NCI-H82 treated with DMSO at 0.1 percent for 48 hours (cell line): Measurements from ENCODE around the gene MAP7.
"Not testable (repeated sequence)": the region's sequence is repeated elsewhere in the genome, so short reads cannot be mapped to it uniquely, and the experiment has no call there.

ENCODE experiments used
- DNase-seq: peaks from one replicate; lab custom pipeline; 2025; ENCODE audit not compliant: unreplicated experiment; lab: John Stamatoyannopoulos, UW

Gene MAP7

DNA sequence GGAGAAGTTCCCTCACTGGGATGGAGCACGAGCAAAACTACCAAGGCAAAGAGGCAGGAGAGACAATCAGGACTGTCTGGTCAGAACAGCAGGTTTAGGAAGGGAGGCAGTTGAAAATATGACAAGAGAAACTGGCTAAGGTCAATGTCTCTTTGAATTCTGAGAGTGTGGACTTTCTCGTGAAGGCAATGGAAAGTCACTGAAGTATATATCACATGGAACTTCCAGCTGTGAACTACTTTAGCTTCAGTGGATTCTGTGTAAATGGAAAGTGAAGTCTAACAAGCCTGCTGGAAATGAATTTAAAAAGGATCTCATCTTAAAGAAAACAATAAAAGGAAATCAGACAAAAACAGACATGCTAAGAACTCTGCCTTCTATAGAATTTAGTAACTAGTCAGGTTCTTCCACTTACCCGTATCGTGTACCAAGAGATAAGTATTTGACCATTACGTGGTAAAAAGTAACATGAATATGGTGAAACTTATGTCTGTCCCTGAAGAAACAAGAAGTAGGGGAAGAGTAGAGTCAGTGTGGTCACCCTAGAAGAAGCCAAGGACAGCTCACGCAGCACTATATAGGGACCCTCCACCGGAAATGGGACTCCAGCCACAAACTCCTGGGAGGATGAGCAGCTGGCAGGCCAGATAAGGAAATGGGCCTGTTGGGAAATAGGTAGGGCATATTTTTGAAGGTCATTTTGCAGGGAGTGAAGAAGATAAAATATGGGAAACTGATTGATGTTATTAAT, 123.4 kb downstream of the MAP7 start:
- DNase-seq, result no peak

DNA sequence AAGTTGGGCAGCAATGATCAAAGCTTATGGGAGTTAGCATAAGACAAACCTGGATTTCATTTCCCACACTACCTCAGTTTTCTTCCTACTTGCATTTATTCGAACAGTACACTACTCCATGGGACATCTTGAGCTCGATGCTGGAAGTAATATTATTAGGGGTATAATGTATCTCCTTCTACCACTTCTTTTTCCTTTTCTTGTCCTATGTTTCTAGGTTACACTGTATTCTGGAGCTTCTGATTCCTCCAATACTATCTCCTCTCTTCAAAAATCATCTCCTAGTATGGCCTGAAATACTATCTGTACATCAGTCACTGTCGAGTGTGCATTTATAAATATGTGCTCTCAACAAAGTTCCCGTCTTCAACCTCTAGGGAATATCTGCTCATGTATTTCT, 124.4 kb downstream of the MAP7 start:
- no peak for DNase-seq

DNA sequence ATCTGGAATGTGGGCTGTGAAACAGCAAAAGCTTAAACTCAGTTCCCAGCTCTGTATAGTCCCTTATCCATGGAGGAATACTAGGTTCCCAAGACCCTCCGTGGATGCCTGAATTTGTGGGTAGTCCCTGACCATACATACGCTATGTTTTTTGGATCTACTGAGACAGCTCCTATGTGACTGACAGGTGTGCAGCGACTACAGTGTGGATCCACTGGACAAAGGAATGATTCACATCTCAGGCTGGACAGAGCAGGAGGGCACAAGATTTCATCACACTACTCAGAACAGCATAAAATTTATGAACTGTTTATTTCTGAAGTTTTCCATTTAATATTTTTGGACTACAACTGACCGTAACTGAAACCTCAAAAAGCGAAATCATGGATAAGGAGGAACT, 125.3 kb downstream of the MAP7 start:
- DNase-seq, result no peak

DNA sequence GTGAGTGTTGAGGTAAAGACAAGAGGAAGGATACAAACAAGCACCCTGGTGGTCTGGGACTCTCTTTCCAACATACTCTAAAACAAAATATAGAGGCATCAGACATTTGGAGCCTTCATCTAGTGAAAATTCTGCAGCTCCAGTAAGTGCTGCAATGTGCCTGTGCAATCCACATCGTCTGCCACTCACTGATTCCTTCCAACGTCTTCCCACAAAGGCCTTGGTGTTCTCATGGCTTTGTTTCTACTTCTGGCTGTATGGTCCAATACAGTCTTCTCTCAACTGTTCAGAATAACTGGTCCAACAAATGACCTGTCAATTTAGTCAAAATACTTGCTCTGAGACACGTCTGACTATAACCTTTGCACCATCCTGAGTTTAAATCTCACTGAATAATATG, 125.8 kb downstream of the MAP7 start:
- DNase-seq, result no peak

DNA sequence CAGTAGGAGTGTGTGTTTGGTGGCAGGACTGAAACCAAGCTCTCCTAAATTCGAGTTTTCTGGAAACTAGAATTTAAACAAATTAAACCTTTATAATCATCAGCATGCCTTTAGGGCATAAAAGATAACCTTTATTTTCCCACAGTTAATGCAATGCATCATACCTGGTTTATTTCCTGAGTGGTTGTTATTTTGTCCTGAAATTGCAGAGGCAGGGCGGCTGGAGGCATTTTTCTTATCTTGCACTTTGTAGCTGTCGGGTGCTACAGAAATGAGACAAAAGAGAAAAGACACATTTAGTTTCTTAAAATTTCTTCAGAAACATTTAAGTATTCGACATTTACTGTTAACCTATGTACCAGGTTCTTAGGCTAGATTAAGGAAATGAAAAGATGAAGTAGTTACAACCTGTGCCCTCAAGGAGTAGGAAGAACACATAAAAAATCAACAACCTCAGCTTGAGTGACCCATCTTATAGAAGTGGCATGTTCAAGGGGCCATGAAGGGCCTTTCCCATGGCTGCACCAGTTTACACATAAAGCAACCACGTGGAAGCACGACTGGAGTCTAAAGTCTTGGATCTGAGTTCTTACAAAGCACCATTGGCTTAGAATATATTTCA, 128.6 kb downstream of the MAP7 start:
- DNase-seq, result no peak

DNA sequence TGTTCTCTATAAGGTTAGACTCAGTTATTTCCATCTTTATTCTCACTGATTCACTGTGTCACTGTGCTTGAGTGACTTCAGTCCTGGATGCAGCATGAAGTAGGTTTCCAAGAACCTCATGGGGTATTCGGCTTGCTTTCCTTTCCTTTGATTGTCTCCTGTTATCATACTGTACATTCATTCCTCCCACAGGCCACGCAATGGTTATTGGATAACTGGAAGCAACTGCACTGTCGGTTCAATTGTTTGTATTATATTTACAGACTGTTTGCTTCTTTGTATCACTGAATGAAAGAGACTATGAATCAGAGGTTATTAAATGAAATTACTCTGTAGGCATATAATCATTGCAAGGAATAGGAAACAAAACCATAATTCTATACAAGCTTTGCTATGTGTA, 129.4 kb downstream of the MAP7 start:
- no peak for DNase-seq

DNA sequence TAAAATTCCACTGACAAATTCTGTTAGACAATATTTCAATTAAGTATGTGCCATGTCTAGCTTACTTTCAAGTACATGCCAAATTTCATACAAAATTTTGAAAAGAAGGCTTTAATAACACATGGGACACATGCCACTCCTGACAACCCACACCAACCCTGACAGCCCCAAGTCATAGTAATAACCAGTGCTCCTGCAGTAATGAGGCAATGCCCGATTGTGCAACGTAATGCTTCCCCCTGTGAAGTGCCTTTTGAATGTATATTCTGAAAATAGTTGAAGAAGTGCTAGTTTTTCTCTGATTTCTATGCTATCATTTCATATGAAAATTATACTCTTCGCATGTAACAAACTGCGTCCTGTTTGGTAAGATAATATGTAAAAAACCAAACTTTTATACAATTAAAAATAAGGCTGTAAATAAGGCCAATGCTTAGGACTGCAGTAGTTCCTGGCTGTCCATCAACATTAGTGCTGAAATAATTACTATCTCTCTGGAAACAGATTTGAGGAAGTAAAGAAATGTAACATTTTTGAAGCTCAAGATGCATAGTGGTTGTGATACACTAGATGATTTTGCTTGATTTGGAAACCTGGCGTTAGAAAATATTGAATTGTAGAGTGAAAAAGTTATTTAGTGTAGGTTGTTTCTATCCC, 134.7 kb downstream of the MAP7 start:
- DNase-seq, result no peak

DNA sequence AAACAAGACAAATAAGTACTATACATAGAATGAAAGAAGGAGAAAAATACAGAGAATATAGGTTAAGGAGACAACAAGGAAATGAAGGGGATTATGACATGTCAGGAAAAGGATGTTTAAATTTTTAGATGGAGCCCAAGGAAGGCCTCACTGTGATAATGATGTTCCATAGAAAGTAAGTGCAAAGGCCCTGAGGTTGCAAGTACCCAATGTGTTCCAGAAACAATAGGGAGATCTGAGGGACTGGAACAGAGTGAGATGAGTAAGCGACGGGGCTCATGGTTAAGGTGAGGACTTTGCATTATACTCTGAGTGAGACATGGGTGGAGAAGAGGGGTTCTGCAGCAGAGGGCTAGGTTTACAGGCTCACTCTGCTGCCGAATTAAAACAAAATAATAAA, 137.8 kb downstream of the MAP7 start:
- no peak for DNase-seq

DNA sequence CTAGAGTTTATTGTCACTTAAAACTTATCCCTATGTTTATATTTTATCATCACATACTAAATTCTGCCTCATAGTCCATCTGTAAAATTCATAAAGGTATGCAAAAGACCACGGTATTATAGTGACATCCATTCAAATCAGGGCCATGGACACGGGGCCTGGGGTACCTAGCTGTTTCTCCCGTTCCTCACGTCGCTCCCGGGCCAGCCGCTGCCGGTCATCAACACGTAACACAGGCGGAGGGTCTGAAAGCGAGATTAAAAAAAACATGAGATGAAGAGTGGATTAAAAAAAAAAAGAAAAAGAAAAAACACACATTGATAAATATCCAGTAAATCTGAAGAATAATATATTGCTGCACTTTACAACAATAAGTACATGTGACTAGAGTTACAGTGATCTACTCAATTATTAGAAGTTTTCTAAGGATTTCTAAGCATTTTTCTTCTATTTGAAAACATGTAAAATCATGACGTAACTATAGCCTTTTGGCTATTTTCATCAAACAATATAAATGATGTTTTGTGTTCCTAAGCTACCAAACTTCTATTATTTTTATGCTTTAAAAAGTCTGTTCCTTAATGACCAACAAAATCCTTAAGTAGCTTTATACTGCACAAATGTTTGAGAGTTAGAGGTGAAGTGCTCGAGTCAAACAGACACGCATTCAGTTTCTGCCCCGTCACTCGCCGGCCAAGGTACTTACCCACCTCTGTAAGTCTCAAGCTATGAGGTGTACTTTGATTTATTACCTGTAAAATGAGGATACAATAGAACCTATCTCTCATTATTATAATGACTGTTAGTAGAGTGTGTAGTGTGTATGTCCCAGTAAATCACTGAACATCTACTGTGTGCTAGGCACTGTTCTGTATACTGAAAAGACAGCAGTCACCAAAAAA, 138.5 kb downstream of the MAP7 start:
- no peak for DNase-seq

DNA sequence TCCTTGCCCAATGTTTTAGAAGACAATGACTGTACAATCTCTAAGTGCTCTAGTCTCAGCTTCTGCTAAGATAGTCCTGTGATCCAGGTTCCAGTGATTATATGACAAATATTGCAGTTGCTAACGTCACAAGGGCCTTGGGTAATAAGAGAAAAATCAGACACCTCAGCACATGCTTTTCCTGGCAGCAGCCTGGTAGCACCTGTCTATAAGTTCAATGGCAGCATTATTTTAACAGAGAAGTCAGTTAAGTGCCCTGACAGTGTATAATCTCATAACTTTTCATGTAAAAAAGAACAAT, 139.2 kb downstream of the MAP7 start:
- DNase-seq, result no peak

DNA sequence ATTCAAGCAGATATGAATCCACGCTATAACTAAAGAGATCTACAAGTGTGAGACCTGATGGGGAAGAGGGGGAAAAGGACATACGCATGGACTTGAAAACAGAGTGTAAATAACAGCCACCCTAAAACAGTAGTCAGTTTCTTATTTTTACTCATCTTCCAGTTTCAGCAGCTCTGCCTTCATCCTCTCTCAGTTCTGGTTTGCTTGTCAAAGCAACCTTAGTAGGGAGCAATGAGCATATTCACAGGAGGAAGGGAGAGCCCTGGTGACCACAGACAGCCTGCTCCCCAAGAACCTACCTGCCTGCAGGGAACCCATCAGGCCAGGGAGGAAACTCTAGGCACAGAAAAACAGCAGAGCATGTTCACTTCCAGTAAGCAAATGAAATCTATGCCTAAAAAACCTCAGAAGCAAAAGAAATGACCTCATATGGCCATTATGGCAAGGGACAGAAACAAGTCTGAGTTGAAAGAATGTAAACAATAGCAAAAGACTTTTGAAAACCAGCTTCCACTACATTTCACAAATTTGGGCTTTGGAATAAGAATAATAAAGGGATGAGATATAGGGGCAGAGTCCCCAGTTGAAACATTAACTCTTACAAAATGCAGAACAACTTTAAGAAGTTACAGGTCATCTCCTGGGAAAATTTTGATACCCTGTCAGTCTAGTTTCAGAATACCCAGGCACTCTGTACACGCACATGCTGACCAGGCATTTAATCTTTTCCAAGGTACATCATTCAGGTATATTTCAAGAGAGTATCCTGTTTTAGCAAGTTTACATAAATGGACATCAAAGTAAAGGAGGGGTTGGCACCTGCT, 139.8 kb downstream of the MAP7 start:
- DNase-seq, result no peak

DNA sequence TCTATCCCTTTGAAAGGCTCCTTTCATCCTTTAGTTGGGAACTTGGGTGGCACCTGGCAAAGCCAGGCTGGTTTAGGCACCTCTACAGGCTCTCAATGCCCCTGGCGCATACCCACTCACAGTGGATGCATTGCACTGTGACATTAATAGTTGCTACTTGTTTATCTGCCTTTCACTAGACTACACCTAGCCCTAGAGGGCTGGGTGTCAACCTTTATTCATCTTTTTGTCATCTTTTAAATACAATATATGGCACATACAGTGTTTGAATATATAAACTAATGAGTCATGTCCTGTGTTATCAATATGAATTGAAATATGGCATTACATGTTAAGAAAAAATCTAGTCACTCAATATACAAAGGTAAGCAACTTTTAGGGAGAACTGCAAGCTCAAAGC, 140.6 kb downstream of the MAP7 start:
- no peak for DNase-seq

DNA sequence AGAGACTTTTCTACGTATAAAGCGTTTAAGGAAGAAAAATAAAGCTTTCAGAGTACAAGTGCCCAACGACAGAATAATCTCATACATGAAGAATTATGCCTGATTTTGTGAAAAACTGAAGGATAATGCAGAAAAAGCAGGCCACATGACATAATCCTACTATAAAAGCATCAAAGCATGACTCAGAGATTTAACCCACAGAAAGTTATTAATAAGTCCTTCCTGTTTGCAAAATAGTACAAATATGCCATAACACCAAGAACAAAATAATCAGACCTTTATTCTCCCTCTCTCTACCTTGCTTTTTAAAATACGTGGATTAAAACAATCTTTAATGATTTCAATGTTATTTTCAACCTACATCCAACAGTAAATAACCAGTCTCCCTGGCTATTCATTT, 142.0 kb downstream of the MAP7 start:
- DNase-seq, result no peak

DNA sequence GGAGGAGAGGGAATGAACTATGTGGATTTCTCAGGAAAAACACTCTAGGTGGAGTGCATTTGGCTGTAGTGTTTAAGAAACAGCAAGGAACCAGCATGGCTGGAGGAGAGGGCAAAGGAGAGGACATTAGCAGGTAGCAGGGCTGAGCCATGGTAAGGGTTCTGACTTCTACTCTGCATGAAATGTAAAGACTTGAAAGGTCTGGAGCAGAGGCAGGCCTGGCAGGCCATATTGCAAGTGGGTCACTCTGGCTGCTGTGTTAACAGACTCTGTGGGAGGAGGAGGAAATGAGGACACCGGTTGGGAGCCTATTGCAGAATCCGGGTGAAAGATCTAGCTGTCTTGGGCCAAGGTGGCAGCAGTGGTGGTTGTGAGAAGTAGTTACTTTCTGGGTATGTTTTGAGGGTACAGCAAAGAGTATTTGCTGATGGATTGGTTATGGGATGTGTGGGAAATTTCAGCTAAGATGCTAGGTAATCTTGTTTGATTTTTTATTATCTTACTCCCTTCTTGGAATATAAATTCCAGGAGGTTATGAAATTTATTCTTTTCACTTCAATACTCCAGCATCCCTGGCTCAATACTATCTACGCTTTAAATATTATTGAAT, 144.7 kb downstream of the MAP7 start:
- no peak for DNase-seq

DNA sequence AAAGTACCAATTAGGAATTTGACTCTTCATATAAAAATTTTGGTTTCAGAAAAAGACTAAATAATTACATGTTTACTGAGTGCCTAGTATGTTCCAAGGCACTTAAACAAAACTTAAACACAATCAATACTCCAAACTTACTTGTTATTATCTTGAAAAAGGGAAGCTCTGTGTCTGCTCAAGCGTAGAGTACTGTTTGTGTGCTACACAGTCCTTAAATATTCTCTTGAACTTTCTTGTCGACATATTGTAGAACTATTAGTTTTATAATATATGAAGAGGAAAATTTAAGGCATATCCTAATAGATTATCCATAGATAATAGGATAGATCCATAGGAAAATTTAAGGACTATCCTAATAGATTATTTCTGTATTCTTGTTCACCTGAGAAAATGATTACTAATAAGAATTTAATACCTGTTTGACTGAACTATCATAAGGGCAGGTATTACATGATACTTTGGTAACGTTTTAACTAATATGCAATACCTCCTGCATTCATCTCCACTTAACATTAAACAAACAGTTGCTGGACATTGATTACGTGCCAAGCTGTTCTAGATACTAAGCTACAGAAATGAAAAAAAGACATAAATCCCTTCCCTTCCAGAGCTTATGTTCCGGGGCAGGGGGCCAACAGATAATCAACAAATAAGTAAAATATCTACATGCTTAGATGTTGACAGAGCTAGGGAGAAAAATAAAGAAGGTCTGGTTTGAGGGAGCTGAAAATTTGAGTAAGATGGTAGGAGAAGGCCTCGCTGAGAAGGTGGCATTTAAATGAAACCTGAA, 145.4 kb downstream of the MAP7 start:
- no peak for DNase-seq

DNA sequence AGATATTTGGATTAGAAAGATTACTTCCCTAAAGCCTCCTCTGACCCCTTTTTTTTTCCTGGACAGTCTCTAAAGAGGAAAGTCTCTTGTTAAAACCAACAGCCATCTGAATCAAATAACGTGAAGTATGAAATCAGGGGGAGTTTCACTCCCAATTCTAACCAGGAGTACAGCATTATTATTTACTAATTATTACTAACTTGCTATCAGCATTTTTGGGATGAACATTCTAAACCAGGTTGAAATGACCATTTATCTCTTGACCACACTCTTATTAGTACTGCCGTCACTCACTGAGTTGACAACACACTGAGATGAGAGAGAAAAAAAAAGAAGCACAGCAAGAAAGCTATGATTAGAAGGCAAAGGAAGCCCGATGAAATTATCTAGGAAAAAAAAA, 146.2 kb downstream of the MAP7 start:
- no peak for DNase-seq

DNA sequence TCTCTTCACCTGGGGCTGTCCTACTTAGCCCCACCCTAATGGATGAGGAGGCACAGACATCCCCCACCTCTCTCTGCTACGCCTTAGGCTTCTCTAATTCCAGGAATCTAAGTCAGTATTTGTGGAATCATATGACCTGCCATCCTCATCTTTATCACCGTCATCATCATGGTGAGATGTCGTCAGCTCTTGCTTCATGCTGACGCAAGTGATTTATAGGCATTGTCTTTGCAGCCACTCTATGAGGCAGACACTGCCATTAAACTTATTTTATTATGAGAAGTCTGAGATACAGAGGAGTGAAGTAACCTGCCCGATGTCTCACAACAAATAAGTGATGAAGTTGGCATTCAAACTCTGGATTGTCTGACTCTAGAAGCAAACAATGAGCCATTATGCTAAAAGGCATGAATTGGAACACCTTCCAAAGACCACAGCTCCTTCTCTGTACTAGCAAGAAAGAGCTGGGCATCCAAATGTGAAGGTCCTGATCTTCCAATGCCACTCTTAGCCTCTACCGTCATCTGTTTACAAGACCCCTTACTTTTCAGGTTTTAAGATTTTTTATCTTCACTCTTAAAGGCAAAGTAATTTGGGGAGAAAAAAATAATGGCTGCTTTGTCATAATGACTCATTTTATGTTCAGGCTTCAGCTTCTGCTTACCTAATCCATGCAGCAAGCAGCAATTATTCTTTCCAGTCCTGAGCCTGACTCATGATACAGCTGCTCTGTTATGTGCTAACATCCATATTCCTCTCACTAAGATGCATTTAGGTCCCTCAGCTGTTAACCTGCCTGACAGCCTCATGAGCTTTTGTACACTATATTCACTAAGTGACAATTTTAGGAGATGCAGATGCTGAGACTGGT, 146.9 kb downstream of the MAP7 start:
- no peak for DNase-seq

DNA sequence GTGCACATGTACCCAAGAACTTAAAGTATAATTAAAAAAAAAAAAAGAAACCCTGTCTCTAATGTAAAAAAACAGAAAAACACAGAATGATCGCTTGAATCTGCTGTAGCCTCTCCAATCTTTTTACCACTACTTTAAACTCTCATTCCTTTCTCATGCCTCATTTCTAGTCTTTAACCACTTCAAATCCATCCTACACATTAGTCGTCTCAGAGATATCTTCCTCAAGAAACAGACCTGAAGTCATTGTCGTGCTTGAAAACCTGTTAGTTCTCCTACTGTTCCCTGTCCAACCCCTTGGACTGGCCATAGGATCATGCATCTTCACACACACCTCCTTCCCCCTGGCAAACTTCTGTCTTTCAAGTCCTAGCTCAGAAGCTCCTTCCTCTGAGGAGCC, 148.5 kb downstream of the MAP7 start:
- no peak for DNase-seq

DNA sequence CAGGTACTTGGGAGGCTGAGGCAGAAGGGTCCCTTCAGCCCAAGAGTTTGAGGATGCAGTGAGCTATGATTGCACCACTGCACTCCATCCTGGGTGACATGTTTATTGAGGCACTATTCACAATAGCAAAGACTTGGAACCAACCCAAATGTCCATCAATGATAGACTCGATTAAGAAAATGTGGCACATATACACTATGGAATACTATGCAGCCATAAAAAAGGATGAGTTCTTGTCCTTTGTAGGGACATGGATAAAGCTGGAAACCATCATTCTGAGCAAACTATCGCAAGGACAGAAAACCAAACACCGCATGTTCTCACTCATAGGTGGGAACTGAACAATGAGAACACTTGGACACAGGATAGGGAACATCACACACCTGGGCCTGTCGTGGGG, 149.0 kb downstream of the MAP7 start:
- DNase-seq, result not testable (repeated sequence)
